GM12873 (cell line): ENCODE results near the gene TARBP1.

ENCODE experiments used
- CTCF ChIP-seq: IDR thresholded peaks from 2 replicates; pipeline ENCODE4 v1.5.1; 2012; ENCODE audit warnings: low read depth, mild to moderate bottlenecking, moderate library complexity, low read length, control low read depth; ENCODE audit not compliant: insufficient read depth; ENCODE audit errors: missing control alignments

The TARBP1 gene

GRCh38 chr1:234395297-234395696 lies 83.7 kb downstream of the TARBP1 start:
- TF ChIP-seq CTCF = no peak

GRCh38 chr1:234393190-234393589 lies 85.8 kb downstream of the TARBP1 start:
- TF ChIP-seq CTCF = no peak

- TF ChIP-seq CTCF = no peak
Measured at GRCh38 chr1:234388094-234388493, 90.9 kb downstream of the TARBP1 start.

- TF ChIP-seq CTCF = no peak
Measured at GRCh38 chr1:234386122-234386521, 92.9 kb downstream of the TARBP1 start.

- no peak for TF ChIP-seq CTCF
Measured at GRCh38 chr1:234381699-234382555, 97.1 kb downstream of the TARBP1 start.

- TF ChIP-seq CTCF = no peak
Measured at GRCh38 chr1:234375672-234376071, 103.3 kb downstream of the TARBP1 start.

GRCh38 chr1:234373959-234374254 lies 105.1 kb downstream of the TARBP1 start:
- TF ChIP-seq CTCF = no peak
